AG04449 (cell line): ENCODE results near the gene USP14.

Experiments used
- CTCF ChIA-PET: fragments of 350-600 bp; formaldehyde crosslinking; extraction: SDS; loops from one replicate; lab custom pipeline; 2021; ENCODE audit warnings: antibody characterized with exemption; lab: Yijun Ruan, JAX
- POLR2A ChIA-PET: fragments of 400-600, 350-600 bp; formaldehyde crosslinking; extraction: SDS; loops from one replicate; lab custom pipeline; 2020; ENCODE audit warnings: antibody characterized with exemption, inconsistent platforms; lab: Yijun Ruan, JAX
- DNase-seq: peaks from one replicate; pipeline ENCODE4 v3.0.0-alpha.2; 2010; ENCODE audit warnings: low read depth, low spot score
- H3K4me3 ChIP-seq: 2 replicates; pipeline ENCODE4 v1.5.1; 2011; ENCODE audit warnings: low read depth, mild to moderate bottlenecking, control low read depth, low read length
- TF ChIP-seq, protein P1 (sequence below): IDR thresholded peaks from one replicate; pipeline ENCODE4 v1.5.1; 2011; ENCODE audit warnings: mild to moderate bottlenecking, moderate library complexity, low read length, control low read depth, inconsistent platforms; ENCODE audit not compliant: insufficient read depth; ENCODE audit errors: missing control alignments

Gene USP14

DNA sequence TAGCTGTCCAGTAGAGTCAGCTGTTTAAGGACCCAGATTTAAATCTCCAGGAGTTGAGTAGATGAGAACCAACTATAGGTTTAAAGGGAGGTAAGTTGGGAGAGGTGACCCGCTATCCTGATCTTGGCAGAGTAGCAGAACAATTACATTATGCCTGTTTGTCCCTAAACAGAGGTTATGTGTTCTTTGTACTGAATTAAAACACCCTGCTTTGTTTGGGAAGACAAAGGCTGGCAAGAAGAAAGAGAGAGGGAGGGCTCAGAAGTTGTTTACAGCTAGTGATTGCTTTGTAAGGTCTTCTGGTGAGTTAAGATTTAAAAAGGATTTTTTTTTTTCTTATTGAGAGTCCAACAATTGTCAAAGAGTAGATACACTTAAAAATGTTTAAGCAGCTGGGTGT is 37.3 kb downstream of the USP14 start:
- no peak for DNase-seq
- ChIA-PET CTCF (no interaction called here), POLR2A (no interaction called here)
- no peak overlapping the region for H3K4me3 ChIP-seq
- TF ChIP-seq, protein P1, sequence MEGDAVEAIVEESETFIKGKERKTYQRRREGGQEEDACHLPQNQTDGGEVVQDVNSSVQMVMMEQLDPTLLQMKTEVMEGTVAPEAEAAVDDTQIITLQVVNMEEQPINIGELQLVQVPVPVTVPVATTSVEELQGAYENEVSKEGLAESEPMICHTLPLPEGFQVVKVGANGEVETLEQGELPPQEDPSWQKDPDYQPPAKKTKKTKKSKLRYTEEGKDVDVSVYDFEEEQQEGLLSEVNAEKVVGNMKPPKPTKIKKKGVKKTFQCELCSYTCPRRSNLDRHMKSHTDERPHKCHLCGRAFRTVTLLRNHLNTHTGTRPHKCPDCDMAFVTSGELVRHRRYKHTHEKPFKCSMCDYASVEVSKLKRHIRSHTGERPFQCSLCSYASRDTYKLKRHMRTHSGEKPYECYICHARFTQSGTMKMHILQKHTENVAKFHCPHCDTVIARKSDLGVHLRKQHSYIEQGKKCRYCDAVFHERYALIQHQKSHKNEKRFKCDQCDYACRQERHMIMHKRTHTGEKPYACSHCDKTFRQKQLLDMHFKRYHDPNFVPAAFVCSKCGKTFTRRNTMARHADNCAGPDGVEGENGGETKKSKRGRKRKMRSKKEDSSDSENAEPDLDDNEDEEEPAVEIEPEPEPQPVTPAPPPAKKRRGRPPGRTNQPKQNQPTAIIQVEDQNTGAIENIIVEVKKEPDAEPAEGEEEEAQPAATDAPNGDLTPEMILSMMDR = no peak

DNA sequence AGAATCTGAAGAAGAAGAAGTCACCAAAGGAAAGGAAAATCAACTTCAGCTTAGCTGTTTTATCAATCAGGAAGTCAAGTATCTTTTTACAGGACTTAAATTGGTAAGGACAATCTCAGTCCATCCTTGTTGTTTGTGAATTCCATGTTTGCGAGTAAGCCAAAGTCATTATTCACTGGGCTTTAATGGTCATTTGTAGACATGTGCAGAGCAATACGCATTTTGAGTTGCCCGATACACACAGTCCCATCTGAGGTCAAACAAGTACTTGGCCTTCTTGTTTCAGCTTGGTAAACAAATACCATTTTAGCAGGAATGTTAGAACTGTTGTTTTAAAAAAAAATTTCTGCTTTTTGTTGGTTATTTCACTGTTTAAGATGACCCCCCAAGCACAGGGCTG is 40.9 kb downstream of the USP14 start:
- ChIA-PET POLR2A (no interaction called here), CTCF (no interaction called here)
- H3K4me3 ChIP-seq = no peak overlapping the region
- no peak for DNase-seq
- TF ChIP-seq, protein P1 = no peak

DNA sequence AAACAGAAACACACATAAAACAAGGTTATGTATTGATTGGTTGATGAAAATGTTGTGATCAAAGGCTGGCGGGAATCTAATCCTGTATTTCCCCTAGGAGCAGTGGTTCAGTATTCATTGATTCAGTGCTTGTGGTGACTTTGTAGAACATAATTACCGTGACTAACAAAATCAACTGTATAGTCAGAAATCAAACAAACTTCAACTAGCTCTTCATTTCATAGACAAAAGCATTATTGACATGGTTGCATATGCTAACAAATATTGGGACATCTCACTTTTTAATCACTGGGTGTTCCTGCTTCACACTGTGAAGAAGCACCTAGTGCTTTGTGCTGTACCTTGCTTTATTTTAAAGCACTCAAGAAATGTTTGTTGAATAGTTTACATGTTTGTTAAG is 41.4 kb downstream of the USP14 start:
- DNase-seq = no peak
- ChIA-PET CTCF (no interaction called here), POLR2A (no interaction called here)

DNA sequence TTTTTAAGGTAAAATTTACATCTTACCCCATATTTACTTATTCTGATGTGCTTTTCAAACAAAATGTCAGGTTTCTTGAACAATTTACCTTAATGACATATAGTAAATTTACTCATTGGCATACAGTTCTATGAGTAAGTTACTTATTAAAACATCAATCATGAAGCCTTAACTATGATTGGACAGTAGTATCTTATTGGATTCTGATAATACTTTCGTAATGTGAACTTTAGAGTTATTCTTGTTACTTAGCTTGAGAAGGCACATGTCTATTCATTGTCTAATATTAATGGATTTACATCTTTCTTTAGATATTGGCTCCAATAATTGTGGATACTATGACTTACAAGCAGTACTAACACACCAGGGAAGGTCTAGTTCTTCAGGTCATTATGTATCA is 51.7 kb downstream of the USP14 start:
- CTCF ChIA-PET = interaction anchor here (1.4 kb wide), 1 partner anchor 9 kb away, joined by 3 read pairs; no protein-coding TSS in a partner anchor
- DNase-seq = no peak

More for the DNA sequence above, 41.4 kb downstream of the USP14 start:
- H3K4me3 ChIP-seq = no peak overlapping the region
- TF ChIP-seq, protein P1 = no peak

DNA sequence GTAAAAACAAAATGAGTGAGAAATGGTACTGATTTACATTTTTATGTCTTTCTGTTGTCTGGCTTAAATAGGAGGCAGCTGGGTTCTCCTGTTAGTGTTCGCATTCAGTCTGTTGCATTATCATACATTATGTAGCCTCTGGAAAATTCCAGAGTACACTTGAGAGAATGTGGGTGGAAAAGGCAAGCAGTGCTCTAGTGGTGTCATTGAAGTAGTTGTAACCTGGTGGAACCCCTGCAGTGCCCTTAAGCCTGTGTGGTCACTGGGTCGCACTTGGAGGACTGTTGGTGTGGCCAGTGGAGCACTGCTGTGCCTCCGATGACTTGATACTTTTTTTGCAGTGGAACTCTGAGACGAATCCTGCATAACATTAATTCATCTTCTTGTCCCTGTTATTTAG is 52.4 kb downstream of the USP14 start:
- DNase-seq = no peak
- TF ChIP-seq, protein P1 = no peak
- ChIA-PET CTCF (interaction anchor here (1.4 kb wide), 1 partner anchor 8 kb away, joined by 3 read pairs; no protein-coding TSS in a partner anchor), POLR2A (no interaction called here)
- H3K4me3 ChIP-seq = no peak overlapping the region

More for the DNA sequence above, 51.7 kb downstream of the USP14 start:
- TF ChIP-seq, protein P1 = no peak
- H3K4me3 ChIP-seq = no peak overlapping the region
- POLR2A ChIA-PET = no interaction called here

DNA sequence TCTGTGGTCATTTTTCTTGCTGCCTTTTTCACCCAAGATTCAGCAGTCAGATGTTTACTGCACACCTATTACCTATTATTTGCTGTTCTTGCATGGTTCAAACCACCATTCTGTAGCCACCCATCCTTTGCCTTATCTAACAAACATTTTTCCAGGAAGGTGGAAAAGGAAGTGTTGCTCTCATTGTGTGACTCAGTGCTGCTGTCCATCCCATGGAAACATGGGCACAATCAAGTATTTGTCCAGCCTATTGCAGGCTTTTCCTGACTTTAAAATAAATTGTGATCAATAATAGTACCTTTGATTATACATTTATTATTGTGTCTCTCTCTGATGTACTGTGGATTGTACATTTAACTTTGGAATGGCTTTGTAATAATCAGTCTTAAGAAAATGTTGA is 53.2 kb downstream of the USP14 start:
- CTCF ChIA-PET = interaction anchor here (0.6 kb wide), 1 partner anchor 9 kb away, joined by 3 read pairs; no protein-coding TSS in a partner anchor
- TF ChIP-seq, protein P1 = no peak
- H3K4me3 ChIP-seq = no peak overlapping the region
- DNase-seq = no peak
- POLR2A ChIA-PET = no interaction called here
